ENCODE data around the gene RGS18.

RGS18 gene

GRCh38 chr1:192158181-192158580, at the start of gene RGS18:
Gene RGS18, plus strand, starts transcription at chr1:192158462. Its CDS starts 176 bp downstream, at chr1:192158638.
- ChIA-PET POLR2A (no interaction called here), CTCF (no interaction called here)
- TF ChIP-seq ZNF184 (tag by site-specific recombination; IDR thresholded peaks at IDR 0.05), result no peak
- no peak for TF ChIP-seq ZNF19 (tag by site-specific recombination; IDR thresholded peaks at IDR 0.05; ENCODE audit: low read depth)
- TF ChIP-seq ELK4 (IDR thresholded peaks at IDR 0.05; ENCODE audit: borderline replicate concordance, low read depth, low read length), result no peak
- no peak for TF ChIP-seq ZNF23 (tag by site-specific recombination; IDR thresholded peaks at IDR 0.05; ENCODE audit: borderline replicate concordance)
- TF ChIP-seq REPIN1 (tag by site-specific recombination; IDR thresholded peaks at IDR 0.05; ENCODE audit: low read depth), result no peak
- TF ChIP-seq ZNF114 (tag by site-specific recombination; IDR thresholded peaks at IDR 0.05), result no peak
- TF ChIP-seq ZNF513 (tag by site-specific recombination; IDR thresholded peaks at IDR 0.05), result no peak
- no peak for TF ChIP-seq ZNF354C (tag by site-specific recombination; IDR thresholded peaks at IDR 0.05; ENCODE audit: borderline replicate concordance, low read depth)
- TF ChIP-seq MEIS1 (CRISPR knock-in tag; IDR thresholded peaks at IDR 0.05; ENCODE audit: borderline replicate concordance), result no peak
- no peak for TF ChIP-seq ZNF146 (tag by site-specific recombination; IDR thresholded peaks at IDR 0.05)
- TF ChIP-seq, protein P1, sequence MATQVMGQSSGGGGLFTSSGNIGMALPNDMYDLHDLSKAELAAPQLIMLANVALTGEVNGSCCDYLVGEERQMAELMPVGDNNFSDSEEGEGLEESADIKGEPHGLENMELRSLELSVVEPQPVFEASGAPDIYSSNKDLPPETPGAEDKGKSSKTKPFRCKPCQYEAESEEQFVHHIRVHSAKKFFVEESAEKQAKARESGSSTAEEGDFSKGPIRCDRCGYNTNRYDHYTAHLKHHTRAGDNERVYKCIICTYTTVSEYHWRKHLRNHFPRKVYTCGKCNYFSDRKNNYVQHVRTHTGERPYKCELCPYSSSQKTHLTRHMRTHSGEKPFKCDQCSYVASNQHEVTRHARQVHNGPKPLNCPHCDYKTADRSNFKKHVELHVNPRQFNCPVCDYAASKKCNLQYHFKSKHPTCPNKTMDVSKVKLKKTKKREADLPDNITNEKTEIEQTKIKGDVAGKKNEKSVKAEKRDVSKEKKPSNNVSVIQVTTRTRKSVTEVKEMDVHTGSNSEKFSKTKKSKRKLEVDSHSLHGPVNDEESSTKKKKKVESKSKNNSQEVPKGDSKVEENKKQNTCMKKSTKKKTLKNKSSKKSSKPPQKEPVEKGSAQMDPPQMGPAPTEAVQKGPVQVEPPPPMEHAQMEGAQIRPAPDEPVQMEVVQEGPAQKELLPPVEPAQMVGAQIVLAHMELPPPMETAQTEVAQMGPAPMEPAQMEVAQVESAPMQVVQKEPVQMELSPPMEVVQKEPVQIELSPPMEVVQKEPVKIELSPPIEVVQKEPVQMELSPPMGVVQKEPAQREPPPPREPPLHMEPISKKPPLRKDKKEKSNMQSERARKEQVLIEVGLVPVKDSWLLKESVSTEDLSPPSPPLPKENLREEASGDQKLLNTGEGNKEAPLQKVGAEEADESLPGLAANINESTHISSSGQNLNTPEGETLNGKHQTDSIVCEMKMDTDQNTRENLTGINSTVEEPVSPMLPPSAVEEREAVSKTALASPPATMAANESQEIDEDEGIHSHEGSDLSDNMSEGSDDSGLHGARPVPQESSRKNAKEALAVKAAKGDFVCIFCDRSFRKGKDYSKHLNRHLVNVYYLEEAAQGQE (tag by site-specific recombination; IDR thresholded peaks at IDR 0.05), result no peak
- no peak for TF ChIP-seq ZNF626 (tag by site-specific recombination; IDR thresholded peaks at IDR 0.05)
- no peak for TF ChIP-seq ZNF138 (tag by site-specific recombination; IDR thresholded peaks at IDR 0.05; ENCODE audit: borderline replicate concordance)
- TF ChIP-seq ZNF510 (tag by site-specific recombination; IDR thresholded peaks at IDR 0.05; ENCODE audit: insufficient replicate concordance), result no peak
- no peak for TF ChIP-seq PRDM2 (tag by site-specific recombination; IDR thresholded peaks at IDR 0.05; ENCODE audit: borderline replicate concordance)
- TF ChIP-seq ZNF169 (tag by site-specific recombination; IDR thresholded peaks at IDR 0.05), result no peak
- no peak for TF ChIP-seq ZNF248 (tag by site-specific recombination; IDR thresholded peaks at IDR 0.05)
- no peak for TF ChIP-seq ZNF600 (tag by site-specific recombination; IDR thresholded peaks at IDR 0.05)
- TF ChIP-seq ZNF561 (tag by site-specific recombination; IDR thresholded peaks at IDR 0.05; ENCODE audit: borderline replicate concordance), result no peak
- Histone ChIP-seq H3K36me3 (ENCODE audit: control insufficient read depth in 2 of 2, insufficient read depth in 1 of 2, low read length in 2 of 2) (no peaks in the 10 kb centered on the region), H3K4me1 (ENCODE audit: control insufficient read depth, insufficient read depth, low read length) (no peaks in the 10 kb centered on the region), H3K9me3 (ENCODE audit: control insufficient read depth, insufficient read depth, low read depth, low read length) (no peaks in the 10 kb centered on the region), H3K4me3 (ENCODE audit: low read depth, low read length) (no peak within 1 kb of the TSS), H3K27ac (ENCODE audit: extremely low read depth, low read depth, low read length) (no peak within 1 kb of the TSS)
